Colonic mucosa (tissue), 4 donors: ENCODE measurements around the gene OR2F1. TPM values are rescaled to one million over a fixed set of nuclear protein-coding genes. Genes with fewer than 3 reads are reported as not detected.

Experiments
- DNase-seq: peaks from one replicate; pipeline ENCODE4 v3.0.0-alpha.2; 2020
- H3K27ac ChIP-seq: fragments of 200-600 bp; one replicate; pipeline ENCODE4 v1.8.0; 2021
- H3K27me3 ChIP-seq: fragments of 200-600 bp; one replicate; pipeline ENCODE4 v1.8.0; 2021
- H3K36me3 ChIP-seq: fragments of 200-600 bp; one replicate; pipeline ENCODE4 v1.8.0; 2021
- H3K4me1 ChIP-seq: fragments of 200-600 bp; one replicate; pipeline ENCODE4 v1.8.0; 2021; ENCODE audit warnings: mild to moderate bottlenecking
- H3K4me3 ChIP-seq: fragments of 200-600 bp; one replicate; pipeline ENCODE4 v1.8.0; 2021
- H3K9ac ChIP-seq, 2 donors: one replicate each; pipeline ENCODE4 v1.7.0; 2013; ENCODE audit warnings: control low read depth in 2 of 2, low read depth in 2 of 2, low read length in 2 of 2
- H3K9me3 ChIP-seq: fragments of 200-600 bp; one replicate; pipeline ENCODE4 v1.8.0; 2021
- CTCF ChIP-seq: fragments of 200-600 bp; IDR thresholded peaks from one replicate; pipeline ENCODE4 v1.8.0; 2022; ENCODE audit warnings: antibody characterized with exemption, mild to moderate bottlenecking
- intact Hi-C: fragments of 100-400 bp; cut with DNase I; formaldehyde crosslinking; loops from one replicate; pipeline ENCODE4 v1.14.1; 2022
- total RNA-seq, 2 donors: library from RNA; stranded (reverse); fragmentation: NEBNext Ultra II Directional in 1 of 2; extraction: Animal tissue kit (Norgen Biotek cat#: 25700) in 1 of 2; gene quantifications; one replicate each; pipeline ENCODE4 v1.2.1, GENCODE V29; 2021
- donor health status: healthy.
- donor health status: DM: no; HTN: no; CAD: no.
- donor health status: DM: no; HTN: no; CAD: no.

OR2F1 gene
- total RNA-seq, 2 donors from 2014 or later = not detected

GRCh38 chr7:144000020-144000419, 45.4 kb downstream of the OR2F1 start, which contains the start of gene OR6B1:
TSS of gene OR6B1 (plus strand) at chr7:144000320. CDS start at chr7:144003997, 3,677 bp downstream.
- intact Hi-C loops = no loop called here
- Histone ChIP-seq H3K4me1 (no peaks in the 10 kb centered on the region), H3K27ac (no peak within 1 kb of the TSS), H3K27me3 (no peaks in the 10 kb centered on the region), H3K9ac (no peak within 1 kb of the TSS), H3K9me3 (no peaks in the 10 kb centered on the region), H3K4me3 (no peak within 1 kb of the TSS), H3K36me3 (no peaks in the 10 kb centered on the region)
- TF ChIP-seq CTCF = no peak
- no peak for DNase-seq

GRCh38 chr7:144001543-144001942, 46.9 kb downstream of the OR2F1 start:
- intact Hi-C loops = no loop called here
- Histone ChIP-seq H3K9me3 (no peaks in the 10 kb centered on the region), H3K27me3 (no peaks in the 10 kb centered on the region), H3K9ac (no peak overlapping the region), H3K27ac (no peak overlapping the region), H3K4me3 (no peak overlapping the region), H3K36me3 (no peaks in the 10 kb centered on the region), H3K4me1 (no peaks in the 10 kb centered on the region)
- no peak for DNase-seq
- TF ChIP-seq CTCF = no peak

DNA sequence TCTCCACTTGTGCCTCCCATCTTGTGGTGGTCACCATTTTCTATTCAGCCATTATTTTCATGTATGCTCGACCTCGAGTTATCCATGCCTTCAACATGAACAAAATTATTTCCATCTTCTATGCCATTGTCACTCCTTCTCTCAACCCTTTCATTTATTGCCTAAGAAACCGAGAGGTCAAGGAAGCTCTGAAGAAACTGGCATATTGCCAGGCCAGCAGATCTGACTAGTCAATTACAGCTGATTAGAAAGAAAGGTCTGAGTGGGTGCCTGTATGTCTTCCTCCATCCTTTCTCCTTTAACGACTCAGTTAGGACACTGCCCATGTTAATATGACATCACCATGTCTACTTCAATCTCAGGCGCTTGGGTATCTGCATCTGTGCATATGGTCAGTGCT, 50.1 kb downstream of the OR2F1 start:
- Histone ChIP-seq H3K36me3 (no peaks in the 10 kb centered on the region), H3K4me3 (no peak overlapping the region), H3K27ac (no peak overlapping the region), H3K9ac (no peak overlapping the region), H3K4me1 (no peaks in the 10 kb centered on the region), H3K9me3 (no peaks in the 10 kb centered on the region), H3K27me3 (no peaks in the 10 kb centered on the region)
- DNase-seq = no peak
- no peak for TF ChIP-seq CTCF
- intact Hi-C loops = no loop called here

DNA sequence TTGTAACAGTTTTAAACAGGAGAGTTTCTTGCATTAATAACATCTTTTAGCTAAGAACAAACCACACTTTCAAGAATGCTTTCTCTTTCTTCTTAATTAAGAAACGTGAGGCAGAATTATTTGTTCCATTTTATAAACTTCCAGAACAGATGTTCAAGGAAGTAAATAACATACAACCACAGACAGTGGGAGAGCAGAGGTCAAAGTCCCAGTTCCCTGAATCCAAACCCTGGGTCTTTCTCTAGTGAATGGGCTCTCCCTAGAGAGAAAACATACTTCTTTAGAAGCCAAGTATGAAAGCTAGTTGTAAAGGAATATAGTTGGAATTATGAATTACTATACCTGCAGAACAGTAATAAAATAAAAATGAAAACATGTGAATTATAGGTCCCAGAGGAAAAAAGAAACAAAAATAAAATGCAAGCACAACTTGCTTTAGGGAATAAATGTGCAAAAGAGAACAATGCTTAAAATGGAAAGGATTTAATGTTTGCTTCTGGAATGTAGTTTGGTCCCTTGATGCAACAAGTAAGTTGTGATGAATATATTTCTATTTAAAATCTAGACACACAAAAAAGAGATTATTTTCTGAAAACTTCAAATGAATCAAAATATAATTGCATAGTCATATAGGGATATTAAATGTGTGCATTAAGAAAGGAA, 51.5 kb downstream of the OR2F1 start:
- intact Hi-C loops = no loop called here
- H3K9me3 ChIP-seq = no peaks in the 10 kb centered on the region
- H3K27me3 ChIP-seq = no peaks in the 10 kb centered on the region

DNA sequence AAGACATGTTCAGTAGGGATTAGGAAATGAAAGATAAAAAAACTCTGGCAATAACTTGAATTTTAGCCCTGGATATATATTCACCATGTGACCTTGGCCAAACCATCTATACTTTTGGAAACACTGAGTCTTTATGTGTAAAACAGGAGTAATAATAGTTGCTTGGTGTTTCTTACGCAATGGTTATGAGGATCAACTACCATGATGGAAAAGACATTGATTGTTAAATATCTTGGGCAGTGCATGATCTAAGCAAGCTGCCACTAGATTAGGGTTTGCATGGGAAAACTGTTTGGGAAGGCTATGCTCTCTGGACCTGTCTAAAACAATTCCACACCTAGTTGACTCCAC, 52.0 kb downstream of the OR2F1 start:
- intact Hi-C loops = no loop called here
- Histone ChIP-seq H3K27me3 (no peaks in the 10 kb centered on the region), H3K36me3 (no peaks in the 10 kb centered on the region), H3K9me3 (no peaks in the 10 kb centered on the region), H3K9ac (no peak overlapping the region), H3K4me3 (no peak overlapping the region), H3K4me1 (no peaks in the 10 kb centered on the region), H3K27ac (no peak overlapping the region)
- DNase-seq = no peak
- no peak for TF ChIP-seq CTCF

More for the DNA sequence above, 51.5 kb downstream of the OR2F1 start:
- no peak overlapping the region for H3K27ac ChIP-seq
- no peaks in the 10 kb centered on the region for H3K4me1 ChIP-seq
- H3K4me3 ChIP-seq = no peak overlapping the region
- H3K9ac ChIP-seq = no peak overlapping the region
- no peak for TF ChIP-seq CTCF
- DNase-seq = no peak
- H3K36me3 ChIP-seq = no peaks in the 10 kb centered on the region
